H1 (cell line): ENCODE results near the gene MRM2. TPM values are rescaled to one million over a fixed set of nuclear protein-coding genes. Genes with fewer than 3 reads are reported as not detected.

Experiments used
- CTCF ChIA-PET: fragments of 300-600 bp; sonication (Branson Sonifier 250); formaldehyde crosslinking; loops from one replicate; lab custom pipeline; 2021; ENCODE audit not compliant: partially characterized antibody; lab: Charles Lee
- POLR2A ChIA-PET: fragments of 300-600 bp; sonication (Branson Sonifier 250); formaldehyde crosslinking; loops from one replicate; lab custom pipeline; 2021; ENCODE audit warnings: inconsistent platforms; ENCODE audit not compliant: partially characterized antibody; lab: Charles Lee
- DNase-seq, 2 experiments: peaks; one replicate each; pipeline versions ENCODE4 v3.0.0 to v3.0.0-alpha.2; 2010 to 2022; ENCODE audit warnings: low spot score in 2 of 2, low read depth in 1 of 2, mixed read lengths in 1 of 2
- FAIRE-seq: peaks from 2 replicates; lab custom pipeline; 2011; peaks lifted over from hg19 to GRCh38; lab: Jason Lieb, UNC
- H2AFZ ChIP-seq: 2 replicates; pipeline ENCODE4 v1.8.1; 2012; ENCODE audit warnings: low read length, inconsistent platforms
- H2AK5ac ChIP-seq: 2 replicates; pipeline ENCODE4 v1.6.1; 2013; ENCODE audit warnings: low read depth, low read length
- H2BK120ac ChIP-seq: replicated peaks from 2 replicates; pipeline ENCODE3; 2013; ENCODE audit warnings: low read depth, low read length, inconsistent platforms
- H2BK12ac ChIP-seq: 2 replicates; pipeline ENCODE4 v1.6.1; 2013; ENCODE audit warnings: low read depth, low read length
- H2BK15ac ChIP-seq: 2 replicates; pipeline ENCODE4 v1.6.1; 2013; ENCODE audit warnings: low read length
- H2BK20ac ChIP-seq: 2 replicates; pipeline ENCODE4 v1.6.1; 2013; ENCODE audit warnings: low read length
- H2BK5ac ChIP-seq: 2 replicates; pipeline ENCODE4 v1.6.1; 2013; ENCODE audit warnings: low read depth, low read length
- H3K14ac ChIP-seq: 2 replicates; pipeline ENCODE4 v1.6.1; 2013; ENCODE audit warnings: inconsistent platforms; ENCODE audit not compliant: insufficient read length
- H3K18ac ChIP-seq: 2 replicates; pipeline ENCODE4 v1.6.1; 2013; ENCODE audit warnings: low read length; ENCODE audit errors: extremely low read depth
- H3K23ac ChIP-seq: 2 replicates; pipeline ENCODE4 v1.6.1; 2013; ENCODE audit warnings: inconsistent platforms; ENCODE audit not compliant: insufficient read length
- H3K23me2 ChIP-seq: 2 replicates; pipeline ENCODE4 v1.6.1; 2013; ENCODE audit warnings: low read depth, low read length
- H3K27ac ChIP-seq: 2 replicates; pipeline ENCODE4 v1.6.1; 2011; ENCODE audit warnings: low read depth, low read length, inconsistent platforms
- H3K27me3 ChIP-seq, 4 experiments: replicated peaks in 1 of 4; 1 replicate in 1 of 4; 2 replicates in 3 of 4; pipeline versions ENCODE4 v1.6.1 to v1.8.1; 2011 to 2013; ENCODE audit warnings: low read length in 3 of 4, mild to moderate bottlenecking in 3 of 4, inconsistent platforms in 2 of 4, mixed read lengths in 2 of 4, moderate library complexity in 1 of 4; ENCODE audit not compliant: control insufficient read depth in 3 of 4, insufficient read depth in 3 of 4; ENCODE audit errors: extremely low read depth in 1 of 4
- H3K36me3 ChIP-seq, 4 experiments: 2 replicates each; pipeline versions ENCODE4 v1.6.1 to v1.8.1; 2011 to 2013; ENCODE audit warnings: mild to moderate bottlenecking in 4 of 4, low read length in 3 of 4, moderate library complexity in 2 of 4, control low read depth in 1 of 4, inconsistent platforms in 1 of 4; ENCODE audit not compliant: insufficient read depth in 4 of 4, control insufficient read depth in 2 of 4
- H3K4ac ChIP-seq: replicated peaks from 2 replicates; pipeline ENCODE3; 2013; ENCODE audit warnings: low read length, low read depth, mixed read lengths, inconsistent platforms; ENCODE audit not compliant: insufficient read length
- H3K4me1 ChIP-seq, 4 experiments: replicated peaks in 1 of 4; 1 replicate in 1 of 4; 2 replicates in 3 of 4; pipeline versions ENCODE4 v1.6.1 to v1.8.1; 2011 to 2013; ENCODE audit warnings: low read length in 3 of 4, inconsistent platforms in 2 of 4, mixed read lengths in 1 of 4; ENCODE audit not compliant: insufficient read depth in 4 of 4, control insufficient read depth in 3 of 4
- H3K4me2 ChIP-seq, 2 experiments: 2 replicates each; pipeline versions ENCODE4 v1.6.1 to v1.8.1; 2011 to 2013; ENCODE audit warnings: low read depth in 2 of 2, low read length in 2 of 2, control low read depth in 1 of 2, inconsistent platforms in 1 of 2, mild to moderate bottlenecking in 1 of 2; ENCODE audit not compliant: insufficient read depth in 1 of 2
- H3K4me3 ChIP-seq, 4 experiments: fragments of 200-600, 300-600 bp in 1 of 4; sonication (generic), shearing (Covaris generic), sonication (Bioruptor Twin) in 1 of 4; 2 replicates each; pipeline versions ENCODE4 v1.5.1 to v1.8.1; 2011 to 2016; ENCODE audit warnings: low read length in 4 of 4, low read depth in 3 of 4, control low read depth in 2 of 4, inconsistent platforms in 2 of 4, mild to moderate bottlenecking in 2 of 4, mixed read lengths in 1 of 4, moderate library complexity in 1 of 4; ENCODE audit not compliant: insufficient read depth in 2 of 4; ENCODE audit errors: extremely low read depth in 1 of 4
- H3K56ac ChIP-seq: replicated peaks from 2 replicates; pipeline ENCODE3; 2013; ENCODE audit warnings: low read depth, mild to moderate bottlenecking, mixed read lengths, low read length, inconsistent platforms; ENCODE audit not compliant: insufficient read length
- H3K79me1 ChIP-seq: 2 replicates; pipeline ENCODE4 v1.6.1; 2013; ENCODE audit warnings: low read depth, low read length, control low read depth
- H3K79me2 ChIP-seq, 2 experiments: 2 replicates each; pipeline versions ENCODE4 v1.6.1 to v1.8.1; 2012 to 2013; ENCODE audit warnings: low read length in 2 of 2, mild to moderate bottlenecking in 2 of 2, inconsistent platforms in 1 of 2; ENCODE audit not compliant: insufficient read depth in 2 of 2, control insufficient read depth in 1 of 2
- H3K9ac ChIP-seq, 4 experiments: replicated peaks in 1 of 4; 1 replicate in 1 of 4; 2 replicates in 3 of 4; pipeline versions ENCODE4 v1.6.1 to v1.8.1; 2011 to 2013; ENCODE audit warnings: low read depth in 3 of 4, low read length in 3 of 4, control low read depth in 2 of 4, mild to moderate bottlenecking in 2 of 4, moderate library complexity in 2 of 4, inconsistent platforms in 1 of 4; ENCODE audit errors: extremely low read depth in 1 of 4
- H3K9me3 ChIP-seq, 2 experiments: 2 replicates each; pipeline versions ENCODE4 v1.6.1 to v1.8.1; 2012 to 2013; ENCODE audit warnings: mild to moderate bottlenecking in 2 of 2, moderate library complexity in 2 of 2, control low read depth in 1 of 2, inconsistent platforms in 1 of 2, low read depth in 1 of 2, low read length in 1 of 2, mixed read lengths in 1 of 2; ENCODE audit not compliant: insufficient read depth in 2 of 2
- H4K20me1 ChIP-seq, 2 experiments: replicated peaks in 1 of 2; 2 replicates each; pipeline versions ENCODE3 to v1.8.1; 2011 to 2013; ENCODE audit warnings: inconsistent platforms in 2 of 2, low read length in 2 of 2, mild to moderate bottlenecking in 1 of 2; ENCODE audit not compliant: insufficient read depth in 2 of 2, control insufficient read depth in 1 of 2
- H4K5ac ChIP-seq: 2 replicates; pipeline ENCODE4 v1.6.1; 2013; ENCODE audit warnings: low read length, low read depth, mixed read lengths, inconsistent platforms; ENCODE audit not compliant: insufficient read length
- H4K8ac ChIP-seq: 2 replicates; pipeline ENCODE4 v1.8.0; 2013; ENCODE audit warnings: mild to moderate bottlenecking, moderate library complexity, low read length, inconsistent platforms; ENCODE audit not compliant: insufficient read depth; ENCODE audit errors: extremely low read depth
- H4K91ac ChIP-seq: replicated peaks from 2 replicates; pipeline ENCODE3; 2013; ENCODE audit warnings: low read length, mixed read lengths, inconsistent platforms; ENCODE audit not compliant: insufficient read length
- CHD1 ChIP-seq: IDR thresholded peaks from 2 replicates; pipeline ENCODE4 v1.6.1; 2012; ENCODE audit warnings: low read depth, low read length, improper control_type of control experiment
- JUND ChIP-seq: IDR thresholded peaks from 2 replicates; pipeline ENCODE4 v1.6.1; 2011; ENCODE audit warnings: mild to moderate bottlenecking, improper control_type of control experiment, low read length
- SRF ChIP-seq: IDR thresholded peaks from 2 replicates; pipeline ENCODE4 v1.6.1; 2011; ENCODE audit warnings: mild to moderate bottlenecking, low read depth, low read length, moderate library complexity
- WGBS, 2 experiments: shearing (Covaris generic) in 1 of 2; methylation state at CpG; one replicate each; pipeline versions ENCODE4 v1.1.6 to v1.1.7; 2013 to 2015; ENCODE audit warnings: low lambda C conversion rate in 2 of 2, mixed read lengths in 2 of 2, inconsistent platforms in 1 of 2, low coverage in 1 of 2, missing lambda C conversion rate in 1 of 2; ENCODE audit not compliant: insufficient replicate concordance in 2 of 2, insufficient coverage in 1 of 2, insufficient read length in 1 of 2; ENCODE audit errors: extremely low coverage in 1 of 2, missing lambda C conversion rate in 1 of 2; 5-methylcytosine and 5-hydroxymethylcytosine counted together
- long read RNA-seq, 2 experiments: library from RNA in 1 of 2; library from capped mRNA in 1 of 2; stranded (forward); transcript quantifications; one replicate each; pipeline ENCODE4 v2.0.0, GENCODE V29; 2021; ENCODE audit warnings: inconsistent platforms in 1 of 2
- polyA minus RNA-seq, 3 experiments: library from RNA; depleted of rRNA, polyadenylated mRNA; stranded (reverse); fragments of >200 nt; gene quantifications; 1 replicate in 2 of 3; 2 replicates in 1 of 3; pipeline ENCODE4 v1.2.3, GENCODE V29; 2011
- polyA plus RNA-seq, 7 experiments: library from polyadenylated mRNA; depleted of rRNA in 3 of 7; stranded (reverse) in 5 of 7; unstranded in 2 of 7; fragments of >200 nt in 5 of 7; fragments of 200-250 nt in 2 of 7; gene quantifications; 1 replicate in 5 of 7; 2 replicates in 1 of 7; 4 replicates in 1 of 7; pipeline versions ENCODE4 v1.2.1 to v1.2.3, GENCODE V29; 2011 to 2013; ENCODE audit warnings: missing spikeins in 2 of 7, mixed read lengths in 2 of 7
- total RNA-seq: library from RNA; stranded (reverse); fragmentation: NEBNext Ultra II Directional; extraction: Animal tissue kit (Norgen Biotek cat#: 25700); gene quantifications from 2 replicates; pipeline ENCODE4 v1.2.1, GENCODE V29; 2021
- TF ChIP-seq, protein P1 (sequence below), 3 experiments: IDR thresholded peaks; 1 replicate in 2 of 3; 2 replicates in 1 of 3; pipeline versions ENCODE4 v1.5.1 to v1.6.1; 2011; ENCODE audit warnings: low read length in 3 of 3, mild to moderate bottlenecking in 3 of 3, inconsistent platforms in 2 of 3, low read depth in 1 of 3, moderate library complexity in 1 of 3; ENCODE audit not compliant: insufficient read depth in 1 of 3; ENCODE audit errors: control extremely low read depth in 1 of 3

MRM2 gene
- 38.6 and 38.7 TPM in 2 replicates for total RNA-seq
- 17.2 and 19.0 TPM in 2 replicates for polyA plus RNA-seq (2011; rRNA removed)
- 26.2 TPM for polyA plus RNA-seq (2011; cell fraction: cytosol; rRNA removed)
- 20.0 TPM for polyA plus RNA-seq (2011; cell fraction: nucleus; rRNA removed)
- 36.9 to 43.2 TPM (median 37.8 TPM) in 4 replicates for polyA plus RNA-seq (2012, experiment 1 of 2)
- 19.2 TPM for polyA plus RNA-seq (2012, experiment 2 of 2)
- 28.5 TPM for polyA plus RNA-seq (2013, experiment 1 of 2)
- polyA plus RNA-seq (2013, experiment 2 of 2): 29.2 TPM
- polyA minus RNA-seq (2011; rRNA and poly(A)+ RNA removed): 26.9 and 29.8 TPM in 2 replicates
- polyA minus RNA-seq (2011; cell fraction: cytosol; rRNA and poly(A)+ RNA removed): 13.9 TPM
- polyA minus RNA-seq (2011; cell fraction: nucleus; rRNA and poly(A)+ RNA removed): 13.0 TPM
- long read RNA-seq, experiment 1, transcript MRM2-201 (3 exons, 1,601 nt): major isoform, 7 of 52 reads
- long read RNA-seq, experiment 1, partial matches to known transcripts: 39 of 52 reads
- long read RNA-seq, experiment 1, other reads (novel, unspliced or antisense): 3 of 52 reads
- long read RNA-seq, experiment 2, transcript MRM2-201 (3 exons, 1,601 nt): major isoform, 38 of 78 reads
- long read RNA-seq, experiment 2, partial matches to known transcripts: 8 of 78 reads
- long read RNA-seq, experiment 2, other reads (novel, unspliced or antisense): 30 of 78 reads

- ChIA-PET POLR2A (interaction anchor here (1.0 to 2.8 kb wide), 13 partner anchors 9 to 114 kb away, joined by 3 to 36 read pairs (median 4); partner anchors contain the start of gene MAD1L1), CTCF (interaction anchor here (0.5 to 3.2 kb wide), 9 partner anchors 18 to 948 kb away, joined by 3 to 16 read pairs (median 3); no protein-coding TSS in a partner anchor)
- Histone ChIP-seq H3K4me1 (peaks cover 0 to 11% (median 4%) of the 10 kb centered on the region in 4 experiments; a peak in 4 of 7 replicates), H3K23me2 (peaks cover 3% of the 10 kb centered on the region; the same call in 1 of the 2 replicates), H3K27ac (peak within 1 kb of the TSS; percentile 76), H3K79me1 (0 out of 2 replicates have a peak, but pooled peaks cover 2% of the 10 kb centered on the region), H2AK5ac (no peak within 1 kb of the TSS), H4K8ac (peak within 1 kb of the TSS; percentile 85; the same call in 1 of the 2 replicates), H3K4me3 (peak within 1 kb of the TSS; percentile 84 to 100 (median 87)), H3K9me3 (no peaks in the 10 kb centered on the region), H3K14ac (no peak within 1 kb of the TSS), H4K91ac (peak within 1 kb of the TSS; percentile 76), H3K9ac (peak within 1 kb of the TSS; percentile 80 to 88 (median 84)), H3K4me2 (peak within 1 kb of the TSS; percentile 92 to 94), H3K36me3 (peaks cover 6 to 24% (median 21%) of the 10 kb centered on the region in 4 experiments), H4K20me1 (peaks cover 0 to 8% of the 10 kb centered on the region in 2 experiments), H2AFZ (no peak within 1 kb of the TSS), H3K4ac (peak within 1 kb of the TSS; percentile 71), H2BK15ac (0 out of 2 replicates have a peak within 1 kb of the TSS, but pooled peaks have one; percentile 25), H2BK20ac (no peak within 1 kb of the TSS), H3K23ac (no peak within 1 kb of the TSS), H3K27me3 (no peaks in the 10 kb centered on the region; a peak in 1 of 7 replicates), H2BK120ac (no peak within 1 kb of the TSS), H3K18ac (peak within 1 kb of the TSS; percentile 96), H3K79me2 (peaks cover 0 to 24% of the 10 kb centered on the region in 2 experiments; a peak in 2 of 4 replicates), H3K56ac (peak within 1 kb of the TSS; percentile 55), H2BK12ac (no peak within 1 kb of the TSS), H4K5ac (peak within 1 kb of the TSS; percentile 88), H2BK5ac (no peak within 1 kb of the TSS)
- FAIRE-seq: no peak
- 2% methylated on average over 39 of the region's 81 CpGs; no CpG with 5 or more reads in 1 of the 2 experiments for WGBS, 2 experiments
- peak in 1 of 2 experiments; percentile 92 for DNase-seq
- TF ChIP-seq SRF (no peak), JUND (no peak), CHD1 (no peak)
- TF ChIP-seq, protein P1, sequence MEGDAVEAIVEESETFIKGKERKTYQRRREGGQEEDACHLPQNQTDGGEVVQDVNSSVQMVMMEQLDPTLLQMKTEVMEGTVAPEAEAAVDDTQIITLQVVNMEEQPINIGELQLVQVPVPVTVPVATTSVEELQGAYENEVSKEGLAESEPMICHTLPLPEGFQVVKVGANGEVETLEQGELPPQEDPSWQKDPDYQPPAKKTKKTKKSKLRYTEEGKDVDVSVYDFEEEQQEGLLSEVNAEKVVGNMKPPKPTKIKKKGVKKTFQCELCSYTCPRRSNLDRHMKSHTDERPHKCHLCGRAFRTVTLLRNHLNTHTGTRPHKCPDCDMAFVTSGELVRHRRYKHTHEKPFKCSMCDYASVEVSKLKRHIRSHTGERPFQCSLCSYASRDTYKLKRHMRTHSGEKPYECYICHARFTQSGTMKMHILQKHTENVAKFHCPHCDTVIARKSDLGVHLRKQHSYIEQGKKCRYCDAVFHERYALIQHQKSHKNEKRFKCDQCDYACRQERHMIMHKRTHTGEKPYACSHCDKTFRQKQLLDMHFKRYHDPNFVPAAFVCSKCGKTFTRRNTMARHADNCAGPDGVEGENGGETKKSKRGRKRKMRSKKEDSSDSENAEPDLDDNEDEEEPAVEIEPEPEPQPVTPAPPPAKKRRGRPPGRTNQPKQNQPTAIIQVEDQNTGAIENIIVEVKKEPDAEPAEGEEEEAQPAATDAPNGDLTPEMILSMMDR (IDR thresholded peaks at IDR 0.05; ENCODE audit: control extremely low read depth in 1 of 3, insufficient read depth in 1 of 3, low read depth in 1 of 3, low read length in 3 of 3): no peak
Observed at GRCh38 chr7:2241580-2242540, at the start of gene MRM2, which contains the start of gene NUDT1. Gene MRM2, minus strand, starts transcription at chr7:2242205. Its CDS starts 36 bp downstream, at chr7:2242169. Gene NUDT1, plus strand, starts transcription at chr7:2242226. Its CDS starts 2,349 bp downstream, at chr7:2244575.
